GM12801 (cell line): ENCODE results near the gene KCNN3.

ENCODE experiments used
- CTCF ChIP-seq: IDR thresholded peaks from one replicate; pipeline ENCODE4 v1.5.1; 2011; ENCODE audit warnings: control low read depth; ENCODE audit not compliant: insufficient read length; ENCODE audit errors: extremely low read depth

KCNN3 gene

GRCh38 chr1:154696456-154696855 lies 173.6 kb downstream of the KCNN3 start:
- no peak for TF ChIP-seq CTCF

GRCh38 chr1:154695985-154696384 lies 174.1 kb downstream of the KCNN3 start:
- no peak for TF ChIP-seq CTCF

GRCh38 chr1:154694995-154695394 lies 175.1 kb downstream of the KCNN3 start:
- TF ChIP-seq CTCF: no peak

DNA sequence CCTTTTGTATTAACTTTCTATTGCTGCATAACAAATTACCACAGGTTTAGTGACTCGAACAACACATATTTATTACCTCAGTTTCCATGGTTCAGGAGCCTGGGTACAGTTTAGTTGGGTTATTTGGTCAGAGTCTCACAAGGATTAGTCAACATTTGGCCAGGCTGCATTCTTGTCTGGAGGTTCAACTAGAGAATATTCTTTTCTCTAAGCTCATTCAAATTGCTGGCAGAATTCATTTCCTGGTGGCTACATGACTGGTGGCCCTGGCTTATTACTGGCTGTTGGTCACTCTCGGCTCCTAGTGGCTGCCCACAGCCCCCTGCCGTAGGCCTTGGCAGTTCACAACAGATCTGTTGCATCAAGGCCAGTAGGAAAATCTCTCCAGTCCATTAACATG lies 181.0 kb downstream of the KCNN3 start:
- TF ChIP-seq CTCF: no peak

- no peak for TF ChIP-seq CTCF
These were observed 183.6 kb downstream of the KCNN3 start for GRCh38 chr1:154686507-154686906.

DNA sequence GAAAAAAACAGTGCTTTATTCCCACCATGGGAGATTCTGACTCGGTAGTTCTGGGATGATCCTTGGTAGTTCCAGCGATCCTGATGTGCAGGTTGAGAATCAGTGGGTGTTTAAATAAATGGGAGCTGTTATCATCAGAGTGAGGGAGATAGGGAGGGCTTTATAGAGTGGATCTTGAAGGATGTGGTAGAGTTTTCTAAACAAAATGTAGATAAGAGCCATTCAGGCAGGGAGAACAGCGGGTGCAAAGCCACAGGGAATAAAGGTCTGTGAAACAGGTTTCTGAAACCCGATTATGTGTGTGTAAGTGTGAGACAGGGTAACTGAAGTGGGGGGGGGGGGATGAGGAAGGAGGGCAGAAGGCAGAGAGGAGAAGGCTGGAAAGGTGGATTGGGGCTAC lies 186.3 kb downstream of the KCNN3 start:
- no peak for TF ChIP-seq CTCF

DNA sequence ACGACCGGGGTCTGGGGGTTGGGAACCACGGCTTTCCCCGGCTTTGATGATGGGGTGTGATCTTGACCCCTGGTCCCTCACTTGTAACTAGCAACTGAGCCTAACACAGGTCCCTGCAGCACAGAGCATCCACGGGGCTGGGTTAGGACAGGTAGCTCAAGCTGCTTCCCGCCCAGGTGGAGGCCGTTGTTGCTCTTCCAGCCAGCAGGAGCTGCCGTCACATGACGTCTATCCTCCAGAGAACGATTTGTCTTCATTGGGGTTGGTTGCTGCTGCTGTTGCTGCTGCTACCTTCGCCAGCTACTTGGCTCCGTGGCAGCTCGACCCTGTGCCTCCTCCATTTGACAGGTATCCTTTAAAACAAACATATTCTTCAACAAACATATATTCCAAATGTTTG lies 187.8 kb downstream of the KCNN3 start:
- no peak for TF ChIP-seq CTCF
